NCI-H345 (cell line): Measurements from ENCODE around the gene PTN.

Experiments used
- DNase-seq: peaks from one replicate; lab custom pipeline; 2025; lab: John Stamatoyannopoulos, UW

PTN gene

GRCh38 chr7:137324796-137325696 is 18.5 kb downstream of the PTN start:
- no peak for DNase-seq

GRCh38 chr7:137316648-137317353 is 26.7 kb downstream of the PTN start:
- no peak for DNase-seq

- DNase-seq = no peak
Measured at GRCh38 chr7:137313201-137313600, 30.3 kb downstream of the PTN start.

- no peak for DNase-seq
Measured at GRCh38 chr7:137306748-137307147, 36.8 kb downstream of the PTN start.

- no peak for DNase-seq
Measured at GRCh38 chr7:137305901-137306621, 37.5 kb downstream of the PTN start.

- DNase-seq = no peak
Measured at GRCh38 chr7:137304624-137305235, 38.8 kb downstream of the PTN start.

GRCh38 chr7:137304165-137304564 is 39.4 kb downstream of the PTN start:
- DNase-seq = no peak

- DNase-seq = no peak
Measured at GRCh38 chr7:137302081-137302480, 41.5 kb downstream of the PTN start.

- no peak for DNase-seq
Measured at GRCh38 chr7:137298464-137298794, 45.1 kb downstream of the PTN start.

- DNase-seq = no peak
Measured at GRCh38 chr7:137297551-137298463, 45.7 kb downstream of the PTN start.

- DNase-seq = no peak
Measured at GRCh38 chr7:137296576-137296975, 47.0 kb downstream of the PTN start.

GRCh38 chr7:137295739-137296324 is 47.7 kb downstream of the PTN start:
- no peak for DNase-seq

GRCh38 chr7:137289101-137289500 is 54.4 kb downstream of the PTN start:
- DNase-seq = no peak

- no peak for DNase-seq
Measured at GRCh38 chr7:137287651-137288258, 55.8 kb downstream of the PTN start.

- no peak for DNase-seq
Measured at GRCh38 chr7:137283153-137283552, 60.4 kb downstream of the PTN start.

- no peak for DNase-seq
Measured at GRCh38 chr7:137282043-137282442, 61.5 kb downstream of the PTN start.

- no peak for DNase-seq
Measured at GRCh38 chr7:137276189-137276588, 67.3 kb downstream of the PTN start.

GRCh38 chr7:137272249-137272648 is 71.3 kb downstream of the PTN start:
- no peak for DNase-seq

GRCh38 chr7:137269240-137269639 is 74.3 kb downstream of the PTN start:
- no peak for DNase-seq
